Parathyroid adenoma (tissue), 2 donors: ENCODE results near the gene TWIST2.

Source experiments
- H2AFZ ChIP-seq: fragments of 300-600 bp; sonication (generic); one replicate; pipeline ENCODE4 v1.7.0; 2017; ENCODE audit warnings: antibody characterized with exemption, mild to moderate bottlenecking
- H3K27ac ChIP-seq: fragments of 300-600 bp; sonication (generic); one replicate; pipeline ENCODE4 v1.7.0; 2017
- H3K27me3 ChIP-seq: fragments of 300-600 bp; sonication (generic); one replicate; pipeline ENCODE4 v1.7.0; 2017; ENCODE audit warnings: low read length; ENCODE audit not compliant: control insufficient read depth, insufficient read depth
- H3K36me3 ChIP-seq: fragments of 300-600 bp; sonication (generic); one replicate; pipeline ENCODE4 v1.7.0; 2017; ENCODE audit warnings: low read length; ENCODE audit not compliant: control insufficient read depth, insufficient read depth
- H3K4me1 ChIP-seq: fragments of 300-600 bp; sonication (generic); one replicate; pipeline ENCODE4 v1.7.0; 2017; ENCODE audit warnings: control low read depth
- H3K4me2 ChIP-seq: fragments of 300-600 bp; sonication (generic); one replicate; pipeline ENCODE4 v1.7.0; 2017; ENCODE audit warnings: low read length
- H3K4me3 ChIP-seq: fragments of 300-600 bp; sonication (generic); one replicate; pipeline ENCODE4 v1.7.0; 2017; ENCODE audit warnings: low read depth, low read length
- H3K79me2 ChIP-seq: fragments of 300-600 bp; sonication (generic); one replicate; pipeline ENCODE4 v1.7.0; 2017; ENCODE audit warnings: control low read depth
- H3K9ac ChIP-seq: fragments of 300-600 bp; sonication (generic); one replicate; pipeline ENCODE4 v1.7.0; 2017; ENCODE audit warnings: mild to moderate bottlenecking
- H3K9me3 ChIP-seq: fragments of 300-600 bp; sonication (generic); one replicate; pipeline ENCODE4 v1.7.0; 2017; ENCODE audit warnings: low read length; ENCODE audit not compliant: control insufficient read depth
- TF ChIP-seq, protein P1 (sequence below): fragments of 300-600 bp; sonication (generic); IDR thresholded peaks from one replicate; pipeline ENCODE4 v1.7.0; 2017; ENCODE audit warnings: antibody characterized with exemption, mild to moderate bottlenecking
- donor health status: primary hyperparathyroidism.

TWIST2 gene

DNA sequence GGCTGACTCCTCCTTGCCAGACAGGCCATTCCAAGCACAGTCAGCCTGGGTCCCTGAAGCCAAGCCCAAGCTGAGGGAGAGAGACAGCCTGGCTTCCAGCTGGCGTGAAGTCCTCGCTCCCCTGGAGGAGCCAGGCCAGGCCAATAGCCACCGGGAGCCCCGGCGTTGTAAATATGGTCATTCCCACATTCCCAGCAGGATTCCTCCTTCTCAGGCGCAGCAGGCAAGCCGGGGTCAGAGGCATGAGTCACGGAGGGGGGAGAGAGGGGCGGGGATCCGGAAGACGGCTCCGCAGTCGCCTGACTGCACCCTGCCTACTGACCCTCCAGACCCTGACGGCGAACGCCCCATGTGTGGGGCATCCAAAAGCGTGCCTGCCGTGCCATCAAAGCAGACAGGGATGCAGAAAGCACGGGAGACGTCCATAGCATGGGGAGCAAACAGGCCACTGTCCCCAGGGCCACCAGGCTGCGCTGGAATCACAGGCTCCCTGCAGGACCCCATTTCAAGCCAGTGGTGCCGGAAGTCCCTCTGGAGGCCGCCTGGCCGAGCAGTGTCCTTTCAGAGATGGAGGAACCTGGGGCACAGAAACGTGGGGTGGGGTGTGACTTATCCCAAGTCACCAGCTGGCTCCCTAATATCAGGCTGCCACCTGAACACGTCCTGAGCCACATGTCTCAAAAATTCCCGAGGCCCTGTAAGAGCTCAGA is 48.2 kb downstream of the TWIST2 start:
- Histone ChIP-seq H3K27ac (no peak overlapping the region), H3K27me3 (no peaks in the 10 kb centered on the region), H3K36me3 (no peaks in the 10 kb centered on the region), H3K79me2 (no peaks in the 10 kb centered on the region), H2AFZ (no peak overlapping the region), H3K9me3 (no peaks in the 10 kb centered on the region), H3K4me1 (peaks cover 2% of the 10 kb centered on the region), H3K4me3 (no peak overlapping the region), H3K9ac (no peak overlapping the region), H3K4me2 (no peak overlapping the region)
- TF ChIP-seq, protein P1, sequence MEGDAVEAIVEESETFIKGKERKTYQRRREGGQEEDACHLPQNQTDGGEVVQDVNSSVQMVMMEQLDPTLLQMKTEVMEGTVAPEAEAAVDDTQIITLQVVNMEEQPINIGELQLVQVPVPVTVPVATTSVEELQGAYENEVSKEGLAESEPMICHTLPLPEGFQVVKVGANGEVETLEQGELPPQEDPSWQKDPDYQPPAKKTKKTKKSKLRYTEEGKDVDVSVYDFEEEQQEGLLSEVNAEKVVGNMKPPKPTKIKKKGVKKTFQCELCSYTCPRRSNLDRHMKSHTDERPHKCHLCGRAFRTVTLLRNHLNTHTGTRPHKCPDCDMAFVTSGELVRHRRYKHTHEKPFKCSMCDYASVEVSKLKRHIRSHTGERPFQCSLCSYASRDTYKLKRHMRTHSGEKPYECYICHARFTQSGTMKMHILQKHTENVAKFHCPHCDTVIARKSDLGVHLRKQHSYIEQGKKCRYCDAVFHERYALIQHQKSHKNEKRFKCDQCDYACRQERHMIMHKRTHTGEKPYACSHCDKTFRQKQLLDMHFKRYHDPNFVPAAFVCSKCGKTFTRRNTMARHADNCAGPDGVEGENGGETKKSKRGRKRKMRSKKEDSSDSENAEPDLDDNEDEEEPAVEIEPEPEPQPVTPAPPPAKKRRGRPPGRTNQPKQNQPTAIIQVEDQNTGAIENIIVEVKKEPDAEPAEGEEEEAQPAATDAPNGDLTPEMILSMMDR = no peak

GRCh38 chr2:238896641-238897040 is 48.8 kb downstream of the TWIST2 start:
- TF ChIP-seq, protein P1 = no peak
- Histone ChIP-seq H2AFZ (no peak overlapping the region), H3K27me3 (no peaks in the 10 kb centered on the region), H3K36me3 (no peaks in the 10 kb centered on the region), H3K4me2 (no peak overlapping the region), H3K9ac (no peak overlapping the region), H3K9me3 (no peaks in the 10 kb centered on the region), H3K27ac (no peak overlapping the region), H3K79me2 (no peaks in the 10 kb centered on the region), H3K4me3 (no peak overlapping the region), H3K4me1 (peaks cover 2% of the 10 kb centered on the region)

DNA sequence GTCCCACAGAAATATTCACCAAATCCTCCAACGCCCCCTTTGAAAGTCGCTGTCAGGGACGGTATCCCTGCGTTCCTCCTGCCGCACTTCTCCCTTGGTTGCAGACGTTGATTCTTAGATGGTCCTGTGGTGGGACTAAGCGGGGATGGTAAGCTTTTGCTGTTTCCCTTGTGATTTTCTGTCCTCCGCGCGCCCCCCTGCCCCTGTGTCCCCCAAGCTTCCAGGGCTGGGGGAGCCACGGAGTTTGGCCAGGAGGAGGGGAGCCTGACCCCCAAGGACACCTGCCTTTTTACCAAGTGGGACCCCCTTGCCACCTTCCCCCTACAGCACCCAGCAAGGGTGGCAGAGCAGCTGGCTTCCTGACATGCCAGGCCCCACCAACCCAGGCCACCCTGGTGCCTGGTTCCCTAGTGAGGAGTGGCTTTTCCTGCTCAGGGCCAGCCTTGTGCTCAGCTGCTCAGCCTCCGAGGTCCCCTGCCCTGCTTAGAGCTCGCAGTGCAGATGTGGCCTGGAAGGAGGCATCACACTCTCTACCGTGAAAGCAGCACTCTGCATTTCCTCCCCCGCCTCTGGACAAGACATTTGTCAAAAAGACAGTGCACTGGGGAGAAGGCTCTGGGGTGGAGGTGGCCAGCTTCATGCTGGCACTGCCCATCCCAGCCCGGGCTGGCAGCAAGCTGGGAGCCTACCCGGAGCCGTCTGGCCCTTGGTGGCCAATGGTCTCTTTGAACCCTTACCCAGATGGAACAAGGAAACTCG is 49.4 kb downstream of the TWIST2 start:
- TF ChIP-seq, protein P1 = no peak
- H3K36me3 ChIP-seq = no peaks in the 10 kb centered on the region
- no peak overlapping the region for H3K9ac ChIP-seq
- H3K27me3 ChIP-seq = no peaks in the 10 kb centered on the region
- no peak overlapping the region for H3K4me2 ChIP-seq
- H3K9me3 ChIP-seq = no peaks in the 10 kb centered on the region
- H2AFZ ChIP-seq = no peak overlapping the region
- peaks cover 2% of the 10 kb centered on the region for H3K4me1 ChIP-seq
- H3K79me2 ChIP-seq = no peaks in the 10 kb centered on the region
- no peak overlapping the region for H3K4me3 ChIP-seq
- no peak overlapping the region for H3K27ac ChIP-seq

DNA sequence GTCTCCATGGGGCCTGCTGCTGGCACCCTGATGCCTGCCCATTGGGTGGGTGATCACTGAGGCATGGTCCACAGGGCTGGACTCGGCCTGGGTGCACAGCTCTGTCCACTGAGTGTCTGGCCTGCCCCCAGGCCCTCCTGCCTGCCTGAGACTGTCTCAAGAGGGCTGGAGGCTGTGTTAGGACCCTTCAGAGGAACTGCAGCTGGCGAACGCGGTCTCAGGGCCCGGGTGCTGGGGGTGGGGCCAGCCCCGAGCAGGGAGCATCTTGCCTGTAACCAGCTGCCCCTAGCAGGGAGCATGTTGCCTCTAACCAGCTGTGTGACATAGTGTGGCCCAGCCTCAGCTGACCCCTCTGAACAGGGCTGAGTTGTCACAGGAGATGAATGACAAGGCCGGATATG is 50.0 kb downstream of the TWIST2 start:
- H3K9me3 ChIP-seq = no peaks in the 10 kb centered on the region
- H3K79me2 ChIP-seq = no peaks in the 10 kb centered on the region
- no peaks in the 10 kb centered on the region for H3K36me3 ChIP-seq
- no peak overlapping the region for H2AFZ ChIP-seq
- no peak overlapping the region for H3K27ac ChIP-seq
- H3K27me3 ChIP-seq = no peaks in the 10 kb centered on the region
- no peak overlapping the region for H3K9ac ChIP-seq
- H3K4me2 ChIP-seq = no peak overlapping the region
- TF ChIP-seq, protein P1 = no peak
- no peak overlapping the region for H3K4me3 ChIP-seq
- peaks cover 2% of the 10 kb centered on the region for H3K4me1 ChIP-seq
